HFFc6 (cell line): Measurements from ENCODE around the gene WTIP. TPM values are rescaled to one million over a fixed set of nuclear protein-coding genes. Genes with fewer than 3 reads are reported as not detected.
"Not testable (repeated sequence)": the region's sequence is repeated elsewhere in the genome, so short reads cannot be mapped to it uniquely, and the experiment has no call there.

Source experiments
- DNase-seq: peaks from one replicate; pipeline ENCODE4 v3.0.0-alpha.2; 2018
- H3K27ac Mint-ChIP-seq: 2 replicates; pipeline ENCODE4 v1.8.0; 2020; ENCODE audit warnings: mild to moderate bottlenecking, mixed read lengths
- H3K27me3 Mint-ChIP-seq: 2 replicates; pipeline ENCODE4 v1.8.0; 2021; ENCODE audit warnings: mild to moderate bottlenecking, moderate library complexity, mixed read lengths; ENCODE audit not compliant: insufficient read depth
- H3K36me3 Mint-ChIP-seq: 2 replicates; pipeline ENCODE4 v1.8.0; 2021; ENCODE audit warnings: low read depth, mixed read lengths
- H3K4me1 Mint-ChIP-seq: 2 replicates; pipeline ENCODE4 v1.8.0; 2020; ENCODE audit warnings: low read depth, mixed read lengths
- H3K4me3 Mint-ChIP-seq: 2 replicates; pipeline ENCODE4 v1.8.0; 2020; ENCODE audit warnings: mild to moderate bottlenecking, moderate library complexity, mixed read lengths
- H3K9me3 Mint-ChIP-seq: 2 replicates; pipeline ENCODE4 v1.8.0; 2020; ENCODE audit warnings: mild to moderate bottlenecking, mixed read lengths
- total RNA-seq, 6 experiments: library from RNA; stranded (reverse); fragmentation: NEBNext Ultra II Directional; extraction: Animal tissue kit (Norgen Biotek cat#: 25700); gene quantifications; 2 replicates in 1 of 6; 3 replicates in 5 of 6; pipeline ENCODE4 v1.2.3, GENCODE V29; 2021
- TF ChIP-seq, protein P1 (sequence below): fragments of 200-600 bp; sonication (generic); IDR thresholded peaks from 2 replicates; pipeline ENCODE4 v1.5.0; 2021; ENCODE audit warnings: antibody characterized with exemption, mild to moderate bottlenecking

The WTIP gene
- total RNA-seq, 6 experiments from 2014 or later, result 27.8 to 35.1 (median 29.4) TPM

DNA sequence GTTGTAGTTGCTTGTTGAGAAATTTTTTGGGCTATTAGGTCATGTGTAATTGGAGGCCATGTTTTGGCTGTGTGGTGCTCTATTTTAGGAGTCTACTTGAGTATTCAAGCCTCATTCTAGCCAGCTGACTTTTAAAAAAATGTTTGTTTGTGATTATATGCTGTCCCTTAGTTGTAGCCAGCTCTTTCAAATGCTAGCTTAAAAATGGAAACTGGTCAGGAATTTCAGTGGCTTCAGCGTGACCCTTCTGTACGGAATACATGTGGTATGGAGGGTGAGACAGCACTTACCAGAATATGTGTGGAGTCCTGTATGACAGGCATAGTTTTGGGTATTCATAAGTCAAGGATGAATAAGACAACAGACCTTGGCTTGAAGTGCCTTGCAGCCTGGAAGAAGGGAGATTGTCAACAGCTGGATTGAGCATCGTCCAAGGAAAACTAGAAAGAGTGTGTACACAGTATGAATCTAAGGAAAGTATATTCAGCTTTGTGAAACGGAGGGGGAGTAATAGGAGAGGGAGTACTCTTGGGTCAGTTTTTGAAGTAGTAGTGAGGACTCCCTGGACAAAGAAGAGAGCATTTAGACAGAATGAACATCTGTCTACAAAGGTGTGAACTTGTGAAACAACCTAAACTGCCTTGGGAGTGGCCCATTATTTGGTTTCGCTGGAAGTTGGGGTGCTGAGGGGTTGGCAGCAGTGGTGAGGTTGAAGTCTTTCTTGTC, 20.0 kb upstream of the WTIP start:
- no peaks in the 10 kb centered on the region; the same call in 1 of the 2 replicates for H3K27me3 Mint-ChIP-seq
- no peak overlapping the region for H3K4me3 Mint-ChIP-seq
- H3K9me3 Mint-ChIP-seq, result no peaks in the 10 kb centered on the region
- DNase-seq, result peak; percentile 8
- peaks cover 61% of the 10 kb centered on the region for H3K36me3 Mint-ChIP-seq
- H3K4me1 Mint-ChIP-seq, result peaks cover 26% of the 10 kb centered on the region
- H3K27ac Mint-ChIP-seq, result peak overlapping the region; percentile 54
- TF ChIP-seq, protein P1, sequence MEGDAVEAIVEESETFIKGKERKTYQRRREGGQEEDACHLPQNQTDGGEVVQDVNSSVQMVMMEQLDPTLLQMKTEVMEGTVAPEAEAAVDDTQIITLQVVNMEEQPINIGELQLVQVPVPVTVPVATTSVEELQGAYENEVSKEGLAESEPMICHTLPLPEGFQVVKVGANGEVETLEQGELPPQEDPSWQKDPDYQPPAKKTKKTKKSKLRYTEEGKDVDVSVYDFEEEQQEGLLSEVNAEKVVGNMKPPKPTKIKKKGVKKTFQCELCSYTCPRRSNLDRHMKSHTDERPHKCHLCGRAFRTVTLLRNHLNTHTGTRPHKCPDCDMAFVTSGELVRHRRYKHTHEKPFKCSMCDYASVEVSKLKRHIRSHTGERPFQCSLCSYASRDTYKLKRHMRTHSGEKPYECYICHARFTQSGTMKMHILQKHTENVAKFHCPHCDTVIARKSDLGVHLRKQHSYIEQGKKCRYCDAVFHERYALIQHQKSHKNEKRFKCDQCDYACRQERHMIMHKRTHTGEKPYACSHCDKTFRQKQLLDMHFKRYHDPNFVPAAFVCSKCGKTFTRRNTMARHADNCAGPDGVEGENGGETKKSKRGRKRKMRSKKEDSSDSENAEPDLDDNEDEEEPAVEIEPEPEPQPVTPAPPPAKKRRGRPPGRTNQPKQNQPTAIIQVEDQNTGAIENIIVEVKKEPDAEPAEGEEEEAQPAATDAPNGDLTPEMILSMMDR, result no peak

DNA sequence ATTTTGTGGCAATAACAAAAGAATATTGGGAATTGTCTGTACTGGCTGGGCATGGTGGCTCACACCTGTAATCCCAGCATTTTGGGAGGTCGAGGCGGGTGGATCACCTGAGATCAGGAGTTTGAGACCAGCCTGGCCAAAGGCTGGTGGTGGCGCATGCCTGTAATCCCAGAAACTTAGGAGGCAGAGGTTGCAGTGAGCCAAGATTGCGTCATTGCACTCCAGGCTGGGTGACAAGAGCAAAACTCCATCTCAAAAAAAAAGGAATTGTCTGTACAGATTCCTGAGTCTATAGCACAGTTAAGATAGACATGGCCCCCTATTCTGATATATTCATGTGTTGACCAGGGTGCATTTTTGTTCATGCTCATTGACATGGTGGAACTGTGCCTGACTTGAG, 16.8 kb upstream of the WTIP start:
- H3K9me3 Mint-ChIP-seq, H3K4me3 Mint-ChIP-seq, H3K27me3 Mint-ChIP-seq, H3K27ac Mint-ChIP-seq, DNase-seq: not testable (repeated sequence)
- H3K36me3 Mint-ChIP-seq, result peaks cover 56% of the 10 kb centered on the region
- peaks cover 14% of the 10 kb centered on the region for H3K4me1 Mint-ChIP-seq

DNA sequence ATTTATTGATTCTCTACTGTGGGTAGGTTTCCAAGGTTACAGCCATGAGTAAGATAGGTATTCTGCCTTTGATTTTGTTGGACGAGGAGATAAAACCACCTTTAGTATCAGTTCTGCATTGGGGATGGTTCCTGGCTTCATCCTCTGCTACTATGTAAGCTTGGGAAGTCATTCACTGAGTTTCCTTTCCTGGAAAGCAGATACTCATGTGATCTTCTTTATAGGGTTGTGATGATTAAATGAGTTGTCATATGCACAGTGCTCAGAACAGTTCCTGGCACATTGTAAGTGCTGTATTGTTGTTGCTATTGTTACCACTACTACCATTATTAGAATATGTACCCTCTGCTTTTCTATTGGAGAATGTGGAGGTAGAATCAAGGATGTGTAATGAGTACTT, 13.1 kb upstream of the WTIP start:
- H3K36me3 Mint-ChIP-seq, result peaks cover 41% of the 10 kb centered on the region
- H3K4me3 Mint-ChIP-seq, result no peak overlapping the region
- no peak for DNase-seq
- TF ChIP-seq, protein P1, result no peak
- H3K4me1 Mint-ChIP-seq, result peaks cover 11% of the 10 kb centered on the region; the same call in 1 of the 2 replicates
- H3K27ac Mint-ChIP-seq, result no peak overlapping the region
- no peaks in the 10 kb centered on the region for H3K27me3 Mint-ChIP-seq
- no peaks in the 10 kb centered on the region for H3K9me3 Mint-ChIP-seq

DNA sequence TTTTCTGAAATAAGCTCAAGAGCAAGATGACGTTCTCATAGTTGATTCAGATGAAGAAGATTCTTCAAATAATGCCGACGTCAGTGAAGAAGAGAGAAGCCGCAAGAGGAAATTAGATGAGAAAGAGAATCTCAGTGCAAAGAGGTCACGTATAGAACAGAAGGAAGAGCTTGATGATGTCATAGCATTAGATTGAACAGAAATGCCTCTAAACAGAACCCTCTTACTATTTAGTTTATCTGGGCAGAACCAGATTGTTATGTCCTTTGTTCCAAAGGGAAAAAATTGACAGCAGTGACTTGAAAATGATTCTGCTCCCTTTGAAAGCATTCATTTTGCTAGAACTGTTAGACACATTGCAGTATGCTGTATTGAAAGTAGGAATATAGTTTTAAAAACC, 12.5 kb upstream of the WTIP start:
- DNase-seq, H3K4me3 Mint-ChIP-seq, H3K9me3 Mint-ChIP-seq, H3K27ac Mint-ChIP-seq, H3K27me3 Mint-ChIP-seq: not testable (repeated sequence)
- peaks cover 12% of the 10 kb centered on the region for H3K4me1 Mint-ChIP-seq
- H3K36me3 Mint-ChIP-seq, result peaks cover 37% of the 10 kb centered on the region

DNA sequence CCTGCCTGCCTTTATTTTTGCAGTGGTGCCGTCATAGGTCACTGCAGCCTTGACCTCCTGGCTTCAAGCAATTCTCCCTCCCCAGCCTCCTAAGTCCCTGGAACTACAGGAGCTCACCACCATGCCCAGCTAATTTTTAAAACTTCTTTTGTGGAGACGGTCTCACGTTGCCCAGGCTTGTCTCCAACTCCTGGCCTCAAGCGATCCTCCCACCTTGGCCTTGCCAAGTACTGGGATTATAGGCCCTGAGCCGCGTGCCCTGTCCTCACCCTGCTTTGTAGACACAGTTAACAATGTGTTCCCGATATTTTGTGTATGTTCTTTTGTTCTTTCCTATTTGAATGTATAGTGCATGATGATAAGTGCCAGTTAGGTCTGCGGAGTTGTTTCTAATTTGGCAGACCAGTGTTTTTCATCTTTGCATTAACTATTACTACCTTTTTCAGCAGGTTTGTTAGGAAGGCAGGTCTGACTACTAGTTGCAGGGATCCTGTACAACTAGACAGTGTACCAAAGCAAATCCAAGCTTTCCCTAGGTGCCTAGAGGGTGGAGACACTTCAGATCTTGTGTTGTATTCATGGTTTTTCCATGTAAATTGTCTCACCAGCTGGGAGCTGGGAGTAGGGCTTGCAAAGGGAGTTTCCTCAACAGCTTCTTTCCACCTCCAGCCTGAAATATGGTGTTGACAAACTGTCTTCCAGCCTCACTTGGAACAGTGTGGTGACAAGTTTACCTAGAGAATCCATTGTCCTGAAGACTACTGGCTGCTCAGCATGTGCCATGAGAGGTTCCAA, 9.5 kb upstream of the WTIP start:
- H3K36me3 Mint-ChIP-seq, result peaks cover 26% of the 10 kb centered on the region
- TF ChIP-seq, protein P1, result no peak
- peaks cover 2% of the 10 kb centered on the region; the same call in 1 of the 2 replicates for H3K27me3 Mint-ChIP-seq
- no peak overlapping the region for H3K4me3 Mint-ChIP-seq
- H3K4me1 Mint-ChIP-seq, result peaks cover 36% of the 10 kb centered on the region
- H3K27ac Mint-ChIP-seq, result peak overlapping the region; percentile 42
- no peaks in the 10 kb centered on the region for H3K9me3 Mint-ChIP-seq
- no peak for DNase-seq

DNA sequence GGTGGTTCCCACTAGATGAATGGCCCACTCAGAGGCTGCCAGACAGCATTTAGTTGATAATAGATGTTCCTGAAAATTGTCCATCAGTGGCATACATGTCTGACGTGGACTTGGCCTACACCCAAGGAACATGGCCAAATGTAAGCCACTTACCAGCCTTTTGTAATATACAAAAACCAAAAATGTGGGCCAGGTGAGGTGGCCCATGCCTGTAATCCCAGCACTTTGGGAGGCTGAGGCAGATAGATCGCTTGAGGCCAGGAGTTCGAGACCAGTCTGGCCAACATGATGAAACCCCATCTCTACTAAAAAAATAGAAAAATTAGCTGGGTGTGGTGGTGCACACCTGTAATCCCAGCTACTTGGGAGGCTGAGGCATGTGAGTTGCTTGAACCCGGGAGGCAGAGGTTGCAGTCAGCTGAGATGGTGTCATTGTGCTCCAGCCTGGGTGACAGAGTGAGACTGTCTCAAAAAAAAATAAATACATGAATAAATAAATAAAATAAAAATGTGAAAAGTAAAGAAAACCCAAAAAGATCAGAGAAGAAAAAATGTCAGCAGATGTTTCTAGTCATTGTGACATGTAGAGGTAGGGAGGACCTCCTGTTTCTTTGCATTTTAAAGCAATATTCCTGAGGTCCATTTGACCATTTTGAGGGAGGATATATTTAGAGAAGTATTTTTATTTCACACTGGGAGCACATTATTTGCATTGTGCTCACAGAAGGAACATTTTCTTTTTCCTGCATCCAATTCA, 7.1 kb upstream of the WTIP start:
- H3K36me3 Mint-ChIP-seq, result peaks cover 15% of the 10 kb centered on the region

More for the DNA sequence above, 7.1 kb upstream of the WTIP start:
- Mint-ChIP-seq H3K9me3 (no peaks in the 10 kb centered on the region), H3K4me3 (peak overlapping the region; percentile 66), H3K27ac (peak overlapping the region; percentile 88), H3K4me1 (peaks cover 36% of the 10 kb centered on the region), H3K27me3 (peaks cover 2% of the 10 kb centered on the region; the same call in 1 of the 2 replicates)
- no peak for DNase-seq
- TF ChIP-seq, protein P1, result no peak
